ENCODE data around the gene ZNF536.
"Not testable (repeated sequence)": the region's sequence is repeated elsewhere in the genome, so short reads cannot be mapped to it uniquely, and the experiment has no call there.

Gene ZNF536

DNA sequence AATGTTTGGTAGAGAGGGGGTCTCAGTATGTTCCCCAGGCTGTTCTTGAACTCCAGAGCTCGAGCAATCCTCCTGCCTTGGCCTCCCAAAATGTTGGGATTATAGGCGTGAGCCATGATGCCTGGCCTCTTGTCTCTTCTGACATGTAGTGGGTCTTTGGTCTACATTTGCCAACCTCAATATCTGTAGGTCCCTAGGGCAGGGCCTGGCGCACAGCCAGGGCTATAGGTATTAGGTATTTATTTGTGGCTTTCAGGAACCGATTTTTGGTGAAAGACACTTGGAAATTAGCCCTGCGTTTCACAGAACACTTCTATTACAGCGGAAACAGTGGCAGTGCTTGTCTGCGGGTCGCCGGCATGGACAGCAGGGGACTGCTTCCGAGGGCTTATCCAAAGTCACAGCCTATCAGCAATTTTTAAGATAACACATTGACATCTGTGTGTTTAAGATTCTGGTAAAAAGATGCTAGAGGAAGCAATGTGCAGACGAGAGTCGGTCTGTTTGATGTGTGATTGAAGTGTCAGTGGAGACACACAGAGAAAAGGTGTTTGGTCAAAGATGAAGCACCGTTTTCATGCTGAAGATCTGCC lies 14.5 kb downstream of the ZNF536 start:
- no peak for DNase-seq (ENCODE audit: low read depth in 2 of 3, low spot score in 2 of 3)

DNA sequence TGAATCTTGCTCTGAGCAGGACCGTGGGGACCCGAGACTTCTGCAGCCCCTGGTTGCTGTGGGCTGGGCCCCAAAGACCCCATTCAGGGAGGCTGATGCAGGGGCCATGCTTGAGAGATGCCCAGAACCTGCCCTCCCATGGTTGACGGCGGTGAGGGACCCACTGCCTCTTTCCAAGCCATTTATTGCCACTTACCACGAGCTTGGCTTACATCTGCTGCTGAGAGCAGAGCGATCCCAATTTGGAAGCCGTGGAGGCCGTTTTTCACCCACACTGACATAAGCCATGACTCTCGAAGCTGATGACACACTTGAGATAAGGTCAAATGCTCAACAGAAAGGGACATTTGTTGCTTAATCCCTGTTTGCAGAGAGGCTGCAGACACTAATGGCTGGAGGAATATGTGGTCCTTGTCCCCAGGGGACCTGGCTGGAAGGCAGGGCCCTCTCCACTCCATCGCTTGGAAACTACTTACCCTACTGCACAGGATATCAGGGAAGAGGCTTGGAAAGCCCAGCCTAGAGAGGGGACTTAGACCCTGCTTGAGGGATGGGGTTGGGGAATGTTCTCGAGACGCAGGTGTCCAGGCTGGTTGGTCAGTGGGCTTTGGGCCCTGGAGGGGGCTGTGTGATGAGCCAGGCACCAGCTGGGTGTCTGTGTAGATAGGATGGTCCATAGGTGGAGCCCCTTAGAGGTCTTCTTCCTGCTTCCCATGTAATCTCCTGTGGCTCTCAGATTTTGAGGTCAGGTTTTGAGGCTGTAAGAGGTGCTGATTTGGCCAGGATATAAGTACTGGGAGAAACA lies 15.3 kb downstream of the ZNF536 start:
- no peak for DNase-seq (ENCODE audit: low read depth in 2 of 3, low spot score in 2 of 3)

DNA sequence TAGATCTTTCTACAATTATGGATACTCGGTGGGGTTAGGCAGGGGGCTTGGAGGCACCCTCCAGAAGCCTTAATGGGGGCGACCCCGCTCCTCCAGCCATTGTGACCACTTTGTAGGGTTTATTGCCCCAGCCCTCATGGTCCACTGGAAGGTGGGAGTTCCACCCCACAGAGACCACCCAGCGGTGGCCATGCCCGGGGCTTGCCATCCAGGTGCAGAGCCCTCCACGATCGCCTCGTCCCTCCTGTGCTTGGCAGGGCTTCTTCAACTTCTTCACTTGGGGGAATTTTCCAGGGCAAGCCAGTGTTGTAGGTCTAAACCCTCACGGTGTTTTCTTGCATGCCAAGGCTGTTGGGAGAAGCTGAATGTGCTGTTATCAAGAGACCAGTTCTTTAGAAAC lies 16.1 kb downstream of the ZNF536 start:
- no peak for DNase-seq (ENCODE audit: low read depth in 2 of 3, low spot score in 2 of 3)

- no peak for DNase-seq (ENCODE audit: low read depth in 2 of 3, low spot score in 2 of 3)
Measured at GRCh38 chr19:30388819-30389218, 16.6 kb downstream of the ZNF536 start.

DNA sequence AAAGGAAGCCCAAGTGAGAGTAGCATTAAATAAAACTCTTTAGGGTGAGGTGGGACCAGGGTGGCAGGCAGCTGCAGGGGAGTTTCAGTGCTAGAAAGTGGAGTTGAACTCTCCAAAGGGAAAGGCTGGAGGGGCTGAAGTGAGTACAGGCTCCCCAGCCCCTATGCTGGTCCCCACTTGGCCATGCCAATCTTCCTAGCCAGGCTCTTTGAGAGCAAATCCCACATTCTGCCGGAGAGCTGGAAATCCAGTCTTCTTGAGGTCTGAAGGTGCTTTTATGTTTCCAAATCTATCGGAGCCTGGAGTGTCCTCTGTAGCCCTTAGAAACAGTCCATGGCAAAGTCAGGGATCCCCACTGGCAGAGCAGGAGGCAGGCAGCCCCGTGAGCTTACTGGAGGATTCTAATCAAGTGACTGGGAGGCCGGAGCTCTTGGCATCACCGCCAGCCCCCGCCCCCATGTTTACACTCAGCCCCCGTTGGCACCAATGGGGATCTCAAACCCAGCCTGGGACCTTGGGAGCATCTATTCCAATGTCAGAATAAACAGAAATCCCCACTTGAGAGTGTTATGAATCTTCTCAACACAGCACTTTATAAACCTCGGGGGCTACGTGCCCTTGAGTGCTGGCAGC lies 18.3 kb downstream of the ZNF536 start:
- no peak for DNase-seq (ENCODE audit: low read depth in 2 of 3, low spot score in 2 of 3)

- no peak for DNase-seq (ENCODE audit: low read depth in 2 of 3, low spot score in 2 of 3)
Measured at GRCh38 chr19:30391052-30391451, 18.9 kb downstream of the ZNF536 start.

DNA sequence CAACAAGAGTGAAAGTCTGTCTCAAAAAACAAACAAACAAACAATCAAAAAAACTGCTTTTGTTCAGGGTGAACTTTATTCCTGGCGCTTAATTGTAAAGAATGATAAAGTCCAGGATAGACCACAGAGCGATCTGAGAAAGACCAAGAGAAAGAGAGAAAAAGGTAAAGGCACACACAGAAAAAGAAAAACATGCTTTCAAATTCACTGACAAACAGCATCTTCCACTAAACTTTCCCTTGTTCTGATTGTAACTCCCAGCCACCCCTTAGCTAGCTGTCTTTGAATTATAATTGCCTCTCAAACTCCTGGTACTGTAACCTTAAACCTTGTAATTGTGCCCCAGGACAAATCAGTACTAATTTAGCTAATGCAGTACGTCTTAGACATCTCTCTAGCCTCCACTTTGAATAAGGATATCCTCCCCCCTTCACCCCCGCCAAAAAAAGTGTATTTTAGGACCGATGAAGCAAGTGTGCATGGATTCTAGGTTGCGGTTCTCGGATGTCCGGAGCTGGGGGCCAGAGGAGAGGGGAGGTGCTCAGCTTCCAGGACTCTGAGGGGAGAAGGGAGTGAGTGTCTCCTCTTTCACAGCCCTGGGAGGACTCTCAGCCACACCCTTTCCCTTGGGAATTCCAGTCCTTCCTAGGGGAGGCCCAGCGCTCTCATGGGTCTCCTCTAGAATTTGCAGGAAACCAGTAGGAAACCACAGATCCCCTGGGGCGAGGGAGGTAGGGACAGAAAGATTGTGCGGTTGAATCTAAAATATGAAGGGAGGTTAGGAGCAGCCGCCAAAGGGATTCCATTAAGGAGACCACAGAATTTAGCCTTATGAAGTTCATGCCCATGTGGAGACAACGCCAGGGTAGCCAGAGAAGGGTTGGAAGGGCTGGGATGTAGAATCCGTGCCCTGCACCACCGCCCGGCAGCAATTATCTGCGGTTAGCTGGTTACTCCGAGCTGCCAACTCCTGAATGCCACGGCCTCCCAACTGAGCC lies 19.7 kb downstream of the ZNF536 start:
- no peak for DNase-seq (ENCODE audit: low read depth in 2 of 3, low spot score in 2 of 3)

- DNase-seq (ENCODE audit: low read depth in 2 of 3, low spot score in 2 of 3), result no peak
Measured at GRCh38 chr19:30393046-30393445, 20.9 kb downstream of the ZNF536 start.

- DNase-seq (ENCODE audit: low read depth in 2 of 3, low spot score in 2 of 3), result no peak
Measured at GRCh38 chr19:30393729-30394480, 21.7 kb downstream of the ZNF536 start.

GRCh38 chr19:30394481-30395151 lies 22.4 kb downstream of the ZNF536 start:
- no peak for DNase-seq (ENCODE audit: low read depth in 2 of 3, low spot score in 2 of 3)

DNA sequence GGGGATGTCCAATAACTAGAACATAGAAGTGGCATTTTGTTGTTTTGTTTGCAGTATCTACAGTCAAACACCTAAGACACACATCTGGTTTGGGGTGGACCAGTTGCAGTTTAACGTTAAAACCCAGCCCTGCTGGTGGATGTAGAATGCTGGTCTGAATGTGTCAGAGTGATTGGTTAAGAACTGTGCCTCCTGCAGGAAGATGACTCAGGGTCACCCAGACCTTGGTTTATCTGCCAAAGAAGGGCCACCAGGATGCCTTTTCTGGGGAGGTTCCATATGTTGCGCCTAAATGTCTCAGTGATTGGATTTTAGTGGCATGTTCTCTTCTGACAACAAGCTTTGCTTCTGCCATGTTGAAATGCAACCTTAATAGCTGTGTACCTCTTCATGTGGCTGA lies 23.1 kb downstream of the ZNF536 start:
- no peak for DNase-seq (ENCODE audit: low read depth in 2 of 3, low spot score in 2 of 3)

DNA sequence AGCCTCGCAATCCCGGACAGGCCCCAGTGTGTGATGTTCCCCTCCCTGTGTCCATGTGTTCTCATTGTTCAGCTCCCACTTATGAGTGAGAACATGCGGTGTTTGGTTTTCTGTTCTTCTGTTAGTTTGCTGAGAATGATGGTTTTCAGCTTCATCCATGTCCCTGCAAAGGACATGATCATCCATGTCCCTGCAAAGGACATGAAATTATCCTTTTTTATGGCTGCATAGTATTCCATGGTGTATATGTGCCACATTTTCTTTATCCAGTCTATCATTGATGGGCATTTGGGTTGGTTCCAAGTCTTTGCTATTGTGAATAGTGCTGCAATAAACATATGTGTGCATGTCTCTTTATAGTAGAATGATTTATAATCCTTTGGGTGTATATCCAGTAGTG lies 26.4 kb downstream of the ZNF536 start:
- not testable (repeated sequence) for DNase-seq (ENCODE audit: low read depth in 2 of 3, low spot score in 2 of 3)

- DNase-seq (ENCODE audit: low read depth in 2 of 3, low spot score in 2 of 3), result no peak
Measured at GRCh38 chr19:30401956-30402355, 29.8 kb downstream of the ZNF536 start.

DNA sequence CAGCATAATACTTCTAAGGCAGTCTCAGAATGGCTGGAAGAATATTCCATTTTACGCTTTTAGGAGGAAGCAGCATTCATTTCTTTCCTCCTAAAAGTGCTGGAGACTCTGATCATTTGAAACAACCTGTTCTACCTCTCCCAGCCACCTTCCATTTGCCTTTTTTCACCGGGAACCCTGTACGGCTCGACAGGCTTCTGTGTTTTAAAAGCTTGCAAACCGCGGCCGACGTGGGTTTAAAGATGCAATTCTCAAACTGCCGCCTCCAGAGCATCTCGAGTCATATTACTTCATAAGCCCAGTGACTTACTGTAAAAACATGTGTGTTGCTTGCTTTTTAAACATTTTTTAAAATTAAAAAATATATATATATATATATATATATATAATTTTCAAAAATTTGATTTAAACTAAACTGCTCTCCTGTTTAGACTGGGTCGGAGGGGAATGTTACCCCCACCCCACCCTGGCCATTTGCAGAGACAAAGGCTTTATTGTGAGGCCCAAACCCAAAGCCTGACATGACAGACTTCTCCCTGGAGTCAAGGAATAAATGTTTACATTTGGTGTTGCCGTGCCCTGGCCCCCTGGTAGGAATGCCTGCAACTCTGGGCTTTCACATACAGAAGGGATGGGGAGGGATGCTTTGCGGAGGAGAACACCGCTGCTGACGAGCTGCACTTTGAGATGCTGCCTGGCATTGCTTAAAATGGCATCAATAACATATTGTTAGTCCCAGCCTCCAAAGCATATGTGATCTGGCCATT lies 30.4 kb downstream of the ZNF536 start:
- DNase-seq (ENCODE audit: low read depth in 2 of 3, low spot score in 2 of 3), result no peak

DNA sequence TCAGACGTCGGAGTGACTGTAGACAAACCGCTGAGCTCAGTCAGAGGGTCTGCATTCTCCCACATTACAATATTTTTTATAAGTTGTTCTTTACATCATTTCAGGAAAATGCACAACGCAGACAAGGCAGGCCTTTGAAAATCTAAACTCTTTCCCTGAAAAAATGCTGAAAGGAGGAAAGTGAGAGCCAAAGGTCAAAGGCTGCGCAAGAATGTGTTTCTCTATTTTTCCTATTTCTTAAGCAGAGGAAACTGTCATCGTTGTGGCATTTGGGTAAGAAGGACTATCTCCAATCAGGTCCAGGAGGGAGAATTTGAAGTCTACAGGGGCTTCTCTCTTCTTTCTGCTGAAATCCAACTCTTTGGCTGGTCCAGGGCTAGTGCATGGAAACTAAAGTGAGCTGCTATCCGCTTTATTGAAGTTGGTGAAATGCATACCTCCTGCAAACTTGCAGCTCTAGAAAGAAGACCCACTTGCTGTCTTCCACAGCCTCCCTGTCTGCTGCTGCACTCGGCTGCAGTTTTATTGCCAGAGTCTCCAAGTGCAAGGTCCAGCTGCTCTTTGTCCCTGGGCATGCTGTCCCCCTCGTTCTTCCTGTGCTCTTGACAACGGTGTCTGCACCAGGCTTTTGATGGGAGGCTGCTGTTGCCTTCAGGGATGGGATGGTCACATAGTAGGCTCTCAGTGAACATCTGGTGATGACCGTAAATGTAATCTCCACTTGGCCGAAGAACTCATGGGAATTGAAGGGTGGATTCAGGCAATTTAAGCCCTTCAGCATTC lies 31.2 kb downstream of the ZNF536 start:
- no peak for DNase-seq (ENCODE audit: low read depth in 2 of 3, low spot score in 2 of 3)

DNA sequence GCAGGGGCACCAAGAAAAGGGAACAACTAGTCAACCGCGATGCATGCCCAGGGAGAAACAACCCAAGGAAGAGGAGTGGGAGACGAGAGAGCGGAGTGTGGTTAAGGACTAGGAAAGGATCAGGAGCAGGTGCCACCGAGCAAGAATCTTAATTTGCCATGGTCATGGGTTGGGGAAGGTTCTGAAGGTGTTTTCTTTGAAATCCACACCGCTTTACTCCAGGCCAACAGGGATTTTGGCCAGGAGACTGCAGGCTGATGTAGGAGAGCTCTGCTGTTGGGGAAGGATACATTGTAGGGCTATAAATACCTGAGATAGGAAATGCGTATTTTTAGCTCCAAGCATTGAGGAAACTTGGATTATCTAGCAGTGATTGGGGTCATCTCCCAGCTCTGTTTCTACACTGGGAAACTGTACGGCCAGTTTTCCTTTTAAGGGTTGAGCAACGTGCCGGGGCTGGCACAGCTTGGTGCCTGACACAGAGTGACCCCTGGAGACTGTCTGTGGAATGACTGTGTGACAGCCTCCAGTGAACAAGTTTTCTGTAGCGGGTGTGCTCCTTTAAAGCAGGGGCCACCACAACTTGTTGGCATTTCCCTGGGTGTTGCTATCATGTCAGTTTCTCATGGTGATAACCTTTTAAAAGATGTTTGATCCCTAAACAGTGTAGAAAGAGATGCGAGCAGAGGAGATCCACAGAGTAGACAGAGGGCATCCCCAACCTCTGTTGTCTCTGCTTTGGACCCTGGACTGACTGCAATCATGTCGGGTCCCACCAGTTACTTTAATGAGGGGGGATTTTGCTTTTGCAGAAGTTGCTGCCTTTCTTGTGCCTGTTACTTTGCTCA lies 34.3 kb downstream of the ZNF536 start:
- no peak for DNase-seq (ENCODE audit: low read depth in 2 of 3, low spot score in 2 of 3)

DNA sequence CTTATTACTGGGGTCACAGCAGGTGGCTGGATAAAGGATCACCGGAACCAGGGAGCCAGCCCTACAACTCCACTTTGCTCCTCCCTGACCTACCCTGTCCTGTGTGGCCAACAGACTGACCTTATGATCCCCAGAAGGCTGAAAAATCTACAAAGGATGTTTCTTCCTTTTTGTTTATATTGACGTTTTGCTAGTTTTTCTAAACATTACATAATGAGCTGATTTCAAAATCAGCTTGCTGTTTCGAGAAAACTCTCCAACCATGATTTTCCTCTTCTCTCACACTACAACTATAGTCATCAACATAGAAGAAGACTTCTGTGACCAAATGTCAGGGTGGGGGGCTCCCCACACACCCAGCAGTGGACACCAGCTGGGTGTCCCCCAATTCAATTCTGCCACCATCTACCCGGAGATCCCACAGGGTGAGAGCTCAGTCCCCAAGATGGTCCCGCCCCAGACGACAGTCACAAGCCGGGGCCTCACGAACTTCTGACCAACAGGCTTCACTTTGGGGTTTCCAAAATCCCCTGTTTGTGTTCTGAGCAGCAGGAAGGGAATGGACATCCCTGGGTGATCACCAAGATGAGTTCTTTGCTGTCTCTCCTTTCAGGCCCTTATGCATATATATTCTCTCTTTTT lies 35.0 kb downstream of the ZNF536 start:
- no peak for DNase-seq (ENCODE audit: low read depth in 2 of 3, low spot score in 2 of 3)
